HL-60 (cell line): ENCODE data around the gene TPCN2.

ENCODE experiments used
- CTCF ChIP-seq: IDR thresholded peaks from one replicate; pipeline ENCODE4 v1.5.1; 2011; ENCODE audit warnings: low read length, control low read depth, inconsistent platforms; ENCODE audit not compliant: insufficient read depth
- POLR2AphosphoS5 ChIP-seq: IDR thresholded peaks from 2 replicates; pipeline ENCODE4 v1.6.1; 2012; ENCODE audit warnings: low read depth
- REST ChIP-seq: IDR thresholded peaks from 2 replicates; pipeline ENCODE4 v1.6.1; 2012; ENCODE audit warnings: low read depth; ENCODE audit not compliant: insufficient replicate concordance

GRCh38 chr11:69071956-69072355, 23.2 kb downstream of the TPCN2 start:
- TF ChIP-seq CTCF, result no peak
- no peak for TF ChIP-seq POLR2AphosphoS5
- TF ChIP-seq REST, result no peak
